ENCODE measurements around the gene KDSR.

The KDSR gene

GRCh38 chr18:63346480-63347183 is 20.4 kb downstream of the KDSR start:
- Mint-ChIP-seq H3K9me3 (no peaks in the 10 kb centered on the region), H3K27me3 (no peaks in the 10 kb centered on the region), H3K4me3 (no peak overlapping the region), H3K4me1 (ENCODE audit: low read depth) (peaks cover 5% of the 10 kb centered on the region), H3K27ac (no peak overlapping the region), H3K36me3 (ENCODE audit: low read depth) (peaks cover 93% of the 10 kb centered on the region)
- intact Hi-C loops (cut with micrococcal nuclease): loop anchor here (10.0 kb wide), 1 partner anchor 158 kb away; no protein-coding TSS in a partner anchor

- intact Hi-C loops (cut with micrococcal nuclease): loop anchor here (10.0 kb wide), 1 partner anchor 159 kb away; no protein-coding TSS in a partner anchor
- peaks cover 93% of the 10 kb centered on the region for H3K36me3 Mint-ChIP-seq (ENCODE audit: low read depth)
- H3K4me1 Mint-ChIP-seq (ENCODE audit: low read depth): peaks cover 5% of the 10 kb centered on the region
- H3K27me3 Mint-ChIP-seq: no peaks in the 10 kb centered on the region
- no peaks in the 10 kb centered on the region for H3K9me3 Mint-ChIP-seq
- no peak overlapping the region for H3K4me3 Mint-ChIP-seq
- no peak overlapping the region for H3K27ac Mint-ChIP-seq
Observed at GRCh38 chr18:63346031-63346430, 21.0 kb downstream of the KDSR start.

- peaks cover 91% of the 10 kb centered on the region for H3K36me3 Mint-ChIP-seq (ENCODE audit: low read depth)
- peaks cover 5% of the 10 kb centered on the region for H3K4me1 Mint-ChIP-seq (ENCODE audit: low read depth)
- H3K4me3 Mint-ChIP-seq: no peak overlapping the region
- no peaks in the 10 kb centered on the region for H3K9me3 Mint-ChIP-seq
- H3K27ac Mint-ChIP-seq: no peak overlapping the region
- H3K27me3 Mint-ChIP-seq: no peaks in the 10 kb centered on the region
- intact Hi-C loops (cut with micrococcal nuclease): loop anchor here (5.0 to 10.0 kb wide), 2 partner anchors 160 to 328 kb away; no protein-coding TSS in a partner anchor
Observed at GRCh38 chr18:63344918-63345317, 22.1 kb downstream of the KDSR start.

GRCh38 chr18:63344263-63344662 is 22.7 kb downstream of the KDSR start:
- Mint-ChIP-seq H3K9me3 (no peaks in the 10 kb centered on the region), H3K27me3 (no peaks in the 10 kb centered on the region), H3K4me3 (no peak overlapping the region), H3K27ac (no peak overlapping the region), H3K4me1 (ENCODE audit: low read depth) (peaks cover 5% of the 10 kb centered on the region), H3K36me3 (ENCODE audit: low read depth) (peaks cover 92% of the 10 kb centered on the region)
- intact Hi-C loops (cut with micrococcal nuclease): loop anchor here (5.0 to 10.0 kb wide), 2 partner anchors 161 to 327 kb away; no protein-coding TSS in a partner anchor

GRCh38 chr18:63342206-63342605 is 24.8 kb downstream of the KDSR start:
- no peak overlapping the region for H3K27ac Mint-ChIP-seq
- H3K4me3 Mint-ChIP-seq: no peak overlapping the region
- peaks cover 5% of the 10 kb centered on the region for H3K4me1 Mint-ChIP-seq (ENCODE audit: low read depth)
- H3K9me3 Mint-ChIP-seq: no peaks in the 10 kb centered on the region
- intact Hi-C loops (cut with micrococcal nuclease): loop anchor here (1.0 to 10.0 kb wide), 3 partner anchors 97 to 325 kb away; no protein-coding TSS in a partner anchor
- H3K27me3 Mint-ChIP-seq: no peaks in the 10 kb centered on the region
- peaks cover 94% of the 10 kb centered on the region for H3K36me3 Mint-ChIP-seq (ENCODE audit: low read depth)

GRCh38 chr18:63339920-63340484 is 27.0 kb downstream of the KDSR start:
- peaks cover 2% of the 10 kb centered on the region for H3K4me1 Mint-ChIP-seq (ENCODE audit: low read depth)
- H3K9me3 Mint-ChIP-seq: no peaks in the 10 kb centered on the region
- intact Hi-C loops (cut with micrococcal nuclease): loop anchor here (5.0 to 10.0 kb wide), 2 partner anchors 165 to 323 kb away; no protein-coding TSS in a partner anchor
- peaks cover 94% of the 10 kb centered on the region for H3K36me3 Mint-ChIP-seq (ENCODE audit: low read depth)
- no peaks in the 10 kb centered on the region for H3K27me3 Mint-ChIP-seq
- H3K4me3 Mint-ChIP-seq: no peak overlapping the region
- no peak overlapping the region for H3K27ac Mint-ChIP-seq

- H3K4me3 Mint-ChIP-seq: no peak overlapping the region
Observed at GRCh38 chr18:63336366-63337099, 30.5 kb downstream of the KDSR start.

GRCh38 chr18:63331105-63331504 is 35.9 kb downstream of the KDSR start:
- Mint-ChIP-seq H3K9me3 (no peaks in the 10 kb centered on the region), H3K36me3 (ENCODE audit: low read depth) (peaks cover 60% of the 10 kb centered on the region), H3K27me3 (no peaks in the 10 kb centered on the region), H3K27ac (no peak overlapping the region), H3K4me1 (ENCODE audit: low read depth) (no peaks in the 10 kb centered on the region), H3K4me3 (no peak overlapping the region)
- intact Hi-C loops (cut with micrococcal nuclease): no loop called here

More at GRCh38 chr18:63336366-63337099, 30.5 kb downstream of the KDSR start:
- H3K36me3 Mint-ChIP-seq (ENCODE audit: low read depth): peaks cover 95% of the 10 kb centered on the region
- intact Hi-C loops (cut with micrococcal nuclease): no loop called here
- no peaks in the 10 kb centered on the region for H3K4me1 Mint-ChIP-seq (ENCODE audit: low read depth)
- no peaks in the 10 kb centered on the region for H3K9me3 Mint-ChIP-seq
- no peaks in the 10 kb centered on the region for H3K27me3 Mint-ChIP-seq
- no peak overlapping the region for H3K27ac Mint-ChIP-seq

GRCh38 chr18:63329431-63330145 is 37.4 kb downstream of the KDSR start:
- no peaks in the 10 kb centered on the region for H3K27me3 Mint-ChIP-seq
- H3K27ac Mint-ChIP-seq: no peak overlapping the region
- no peaks in the 10 kb centered on the region for H3K9me3 Mint-ChIP-seq
- H3K4me1 Mint-ChIP-seq (ENCODE audit: low read depth): no peaks in the 10 kb centered on the region
- H3K4me3 Mint-ChIP-seq: no peak overlapping the region
- peaks cover 45% of the 10 kb centered on the region for H3K36me3 Mint-ChIP-seq (ENCODE audit: low read depth)
- intact Hi-C loops (cut with micrococcal nuclease): no loop called here

GRCh38 chr18:63326011-63326410 is 41.0 kb downstream of the KDSR start:
- Mint-ChIP-seq H3K4me3 (no peak overlapping the region), H3K27me3 (peaks cover 3% of the 10 kb centered on the region), H3K27ac (no peak overlapping the region), H3K4me1 (ENCODE audit: low read depth) (peaks cover 18% of the 10 kb centered on the region), H3K9me3 (no peaks in the 10 kb centered on the region), H3K36me3 (ENCODE audit: low read depth) (peaks cover 9% of the 10 kb centered on the region)
- intact Hi-C loops (cut with micrococcal nuclease): no loop called here

GRCh38 chr18:63325086-63325686 is 41.8 kb downstream of the KDSR start:
- Mint-ChIP-seq H3K4me1 (ENCODE audit: low read depth) (peaks cover 23% of the 10 kb centered on the region), H3K27ac (no peak overlapping the region), H3K36me3 (ENCODE audit: low read depth) (peaks cover 3% of the 10 kb centered on the region), H3K4me3 (no peak overlapping the region), H3K9me3 (no peaks in the 10 kb centered on the region), H3K27me3 (peaks cover 3% of the 10 kb centered on the region)
- intact Hi-C loops (cut with micrococcal nuclease): no loop called here

GRCh38 chr18:63322908-63323634 is 43.9 kb downstream of the KDSR start:
- Mint-ChIP-seq H3K4me1 (ENCODE audit: low read depth) (peaks cover 37% of the 10 kb centered on the region), H3K27ac (no peak overlapping the region), H3K27me3 (peaks cover 15% of the 10 kb centered on the region), H3K4me3 (no peak overlapping the region), H3K36me3 (ENCODE audit: low read depth) (no peaks in the 10 kb centered on the region), H3K9me3 (no peaks in the 10 kb centered on the region)
- intact Hi-C loops (cut with micrococcal nuclease): loop anchor here (1.0 kb wide), 2 partner anchors 192 to 307 kb away; no protein-coding TSS in a partner anchor

- intact Hi-C loops (cut with micrococcal nuclease): no loop called here
- Mint-ChIP-seq H3K4me1 (ENCODE audit: low read depth) (peaks cover 43% of the 10 kb centered on the region), H3K27me3 (peaks cover 22% of the 10 kb centered on the region), H3K4me3 (no peak overlapping the region), H3K9me3 (no peaks in the 10 kb centered on the region), H3K27ac (no peak overlapping the region), H3K36me3 (ENCODE audit: low read depth) (no peaks in the 10 kb centered on the region)
Observed at GRCh38 chr18:63322206-63322605, 44.8 kb downstream of the KDSR start.

Measured in dendritic cell treated with granulocyte-macrophage colony-stimulating factor and Interleukin-4, amounts not matched to agents 40 ng/mL and 50 ng/mL, for 4 days (primary cell).